ENCODE measurements around the gene NELFA. TPM values are rescaled to one million over a fixed set of nuclear protein-coding genes. Genes with fewer than 3 reads are reported as not detected.

Gene NELFA
- total and polyA plus RNA-seq, 4 donors = 5.8 to 27.4 (median 19.7) TPM

DNA sequence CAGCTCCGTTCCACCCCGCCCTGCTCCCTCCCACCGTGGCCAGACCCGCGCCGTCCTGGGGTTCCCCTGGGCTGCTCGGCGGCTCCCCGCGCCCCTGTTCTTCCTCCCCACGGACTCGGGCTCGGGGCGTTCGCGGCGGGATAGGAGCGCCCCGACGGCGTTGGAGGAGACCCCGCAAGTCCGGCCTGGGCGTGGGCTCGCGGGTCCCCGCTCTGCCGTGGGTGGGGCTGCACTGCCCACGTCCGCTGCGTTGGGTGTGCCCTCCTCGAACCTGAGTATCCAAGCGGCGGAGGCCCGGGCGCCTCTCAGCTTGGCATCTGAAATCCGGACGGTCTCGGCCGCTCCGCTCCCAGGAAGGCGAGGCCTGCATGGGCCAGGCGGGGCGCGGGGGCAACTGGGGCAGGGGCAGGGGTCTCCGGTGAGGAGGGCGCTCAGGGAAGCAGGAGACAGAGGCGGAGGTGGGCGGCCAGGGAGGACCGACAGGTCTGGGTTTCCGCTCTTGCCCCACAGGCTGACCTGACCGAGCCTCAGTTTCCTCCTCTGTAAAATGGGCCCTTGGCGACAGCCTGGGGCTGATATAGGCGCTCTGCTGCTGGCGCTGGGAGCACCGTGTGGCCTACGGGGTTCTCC is 38.4 kb upstream of the NELFA start:
- Histone ChIP-seq H3K4me1 (ENCODE audit: control insufficient read depth in 1 of 2, insufficient read depth in 2 of 2, low read length in 2 of 2) (no peaks in the 10 kb centered on the region), H3K4me3 (ENCODE audit: low read length in 2 of 2) (no peak overlapping the region), H3K36me3 (ENCODE audit: control insufficient read depth in 1 of 2, insufficient read depth in 2 of 2, low read length in 1 of 2) (no peaks in the 10 kb centered on the region), H3K27me3 (ENCODE audit: control insufficient read depth in 1 of 2, insufficient read depth in 2 of 2, low read length in 1 of 2) (no peaks in the 10 kb centered on the region), H3K27ac (ENCODE audit: low read depth in 1 of 2, low read length in 2 of 2) (no peak overlapping the region), H3K9me3 (ENCODE audit: control insufficient read depth, low read length) (no peaks in the 10 kb centered on the region)
- WGBS, 2 donors = 41 to 42% methylated on average over 50 to 57 of the region's 57 CpGs
- ATAC-seq (ENCODE audit: low FRiP score) = peak; percentile 5
- peak in 1 of 2 donors; percentile 73 for DNase-seq
- intact Hi-C loops (cut with DNase I) = no loop called here

DNA sequence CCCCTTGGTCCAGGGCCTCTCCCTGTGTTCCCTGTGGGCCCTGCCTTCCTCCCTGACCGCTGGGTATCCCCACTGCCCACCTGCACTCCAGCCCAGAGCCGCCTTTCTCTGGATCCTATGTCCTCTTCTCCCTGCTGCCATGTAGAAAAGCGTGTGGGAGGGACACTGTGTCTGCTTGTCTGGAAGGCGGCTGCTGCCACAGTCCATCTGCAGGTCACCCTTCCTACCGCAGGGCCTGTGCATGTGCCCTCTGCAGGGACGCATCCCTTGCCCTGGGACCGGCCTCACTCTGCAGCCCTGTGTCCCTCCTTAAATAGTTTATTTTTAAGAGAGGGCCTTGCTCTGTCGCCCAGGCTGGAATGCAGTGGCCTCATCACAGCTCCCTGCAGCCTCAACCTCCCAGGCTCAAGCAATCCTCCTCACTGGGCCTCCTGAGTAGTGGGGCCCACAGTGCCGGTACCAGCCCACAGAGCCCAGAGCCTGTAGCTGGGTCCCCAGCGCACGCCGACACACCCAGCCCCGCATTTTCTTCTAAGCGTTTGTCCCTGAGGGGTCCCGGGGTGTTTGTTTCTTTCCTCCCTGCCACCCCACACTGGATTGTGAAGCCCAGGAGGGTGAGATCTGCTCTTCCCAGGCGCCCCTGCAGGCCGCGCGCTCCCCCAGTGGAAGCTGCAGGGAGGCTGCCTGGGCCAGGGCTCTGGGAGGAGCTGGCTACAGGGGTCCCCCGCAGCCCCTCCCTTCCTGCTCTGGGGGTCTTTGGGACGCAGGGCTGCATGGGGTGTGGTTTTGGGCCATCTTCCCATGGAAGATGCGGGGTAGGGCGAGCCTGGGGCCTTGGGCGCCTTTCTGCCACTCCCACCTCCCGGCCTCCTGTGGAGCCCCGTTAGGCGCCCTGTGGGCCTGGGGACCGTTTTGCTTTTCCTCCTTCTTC is 37.5 kb upstream of the NELFA start:
- 71 to 77% methylated on average over 27 to 28 of the region's 28 CpGs for WGBS, 2 donors
- Histone ChIP-seq H3K4me1 (ENCODE audit: control insufficient read depth in 1 of 2, insufficient read depth in 2 of 2, low read length in 2 of 2) (no peaks in the 10 kb centered on the region), H3K27me3 (ENCODE audit: control insufficient read depth in 1 of 2, insufficient read depth in 2 of 2, low read length in 1 of 2) (no peaks in the 10 kb centered on the region), H3K4me3 (ENCODE audit: low read length in 2 of 2) (no peak overlapping the region), H3K9me3 (ENCODE audit: control insufficient read depth, low read length) (no peaks in the 10 kb centered on the region), H3K27ac (ENCODE audit: low read depth in 1 of 2, low read length in 2 of 2) (no peak overlapping the region), H3K36me3 (ENCODE audit: control insufficient read depth in 1 of 2, insufficient read depth in 2 of 2, low read length in 1 of 2) (no peaks in the 10 kb centered on the region)
- intact Hi-C loops (cut with DNase I) = no loop called here
- ATAC-seq (ENCODE audit: low FRiP score) = no peak
- DNase-seq = peak in 1 of 2 donors; percentile 59

DNA sequence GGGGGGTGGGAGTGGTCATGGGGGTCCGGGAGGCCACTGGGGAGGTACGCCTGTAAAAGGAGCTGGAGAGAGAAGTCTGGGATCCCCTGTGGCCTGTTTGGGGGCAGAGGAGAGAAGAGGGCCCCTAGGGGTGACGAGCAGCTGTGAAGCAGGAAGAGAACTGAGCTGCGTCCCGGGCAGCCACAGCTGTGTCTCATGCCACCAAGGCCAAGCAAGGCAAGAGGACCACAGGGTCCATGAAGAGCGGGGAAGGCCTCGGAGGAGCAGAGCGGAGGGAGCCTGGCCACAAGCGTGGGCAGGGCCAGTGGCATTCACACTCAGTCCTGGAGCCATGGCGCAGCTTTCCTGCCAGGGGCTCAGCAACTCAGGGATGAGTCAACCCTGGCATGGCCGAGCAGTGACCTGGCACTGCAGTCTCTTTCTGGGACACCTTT is 36.8 kb upstream of the NELFA start:
- DNase-seq (peak in 1 of 2 donors; percentile 46), ATAC-seq (ENCODE audit: low FRiP score) (no peak)
- WGBS, 2 donors = 88 to 94% methylated on average over 11 of the region's 11 CpGs
- no peak overlapping the region for H3K4me3 ChIP-seq (ENCODE audit: low read length in 2 of 2)
- H3K9me3 ChIP-seq (ENCODE audit: control insufficient read depth, low read length) = no peaks in the 10 kb centered on the region
- H3K4me1 ChIP-seq (ENCODE audit: control insufficient read depth in 1 of 2, insufficient read depth in 2 of 2, low read length in 2 of 2) = no peaks in the 10 kb centered on the region
- no peak overlapping the region for H3K27ac ChIP-seq (ENCODE audit: low read depth in 1 of 2, low read length in 2 of 2)
- H3K27me3 ChIP-seq (ENCODE audit: control insufficient read depth in 1 of 2, insufficient read depth in 2 of 2, low read length in 1 of 2) = no peaks in the 10 kb centered on the region
- intact Hi-C loops (cut with DNase I) = no loop called here
- H3K36me3 ChIP-seq (ENCODE audit: control insufficient read depth in 1 of 2, insufficient read depth in 2 of 2, low read length in 1 of 2) = no peaks in the 10 kb centered on the region

DNA sequence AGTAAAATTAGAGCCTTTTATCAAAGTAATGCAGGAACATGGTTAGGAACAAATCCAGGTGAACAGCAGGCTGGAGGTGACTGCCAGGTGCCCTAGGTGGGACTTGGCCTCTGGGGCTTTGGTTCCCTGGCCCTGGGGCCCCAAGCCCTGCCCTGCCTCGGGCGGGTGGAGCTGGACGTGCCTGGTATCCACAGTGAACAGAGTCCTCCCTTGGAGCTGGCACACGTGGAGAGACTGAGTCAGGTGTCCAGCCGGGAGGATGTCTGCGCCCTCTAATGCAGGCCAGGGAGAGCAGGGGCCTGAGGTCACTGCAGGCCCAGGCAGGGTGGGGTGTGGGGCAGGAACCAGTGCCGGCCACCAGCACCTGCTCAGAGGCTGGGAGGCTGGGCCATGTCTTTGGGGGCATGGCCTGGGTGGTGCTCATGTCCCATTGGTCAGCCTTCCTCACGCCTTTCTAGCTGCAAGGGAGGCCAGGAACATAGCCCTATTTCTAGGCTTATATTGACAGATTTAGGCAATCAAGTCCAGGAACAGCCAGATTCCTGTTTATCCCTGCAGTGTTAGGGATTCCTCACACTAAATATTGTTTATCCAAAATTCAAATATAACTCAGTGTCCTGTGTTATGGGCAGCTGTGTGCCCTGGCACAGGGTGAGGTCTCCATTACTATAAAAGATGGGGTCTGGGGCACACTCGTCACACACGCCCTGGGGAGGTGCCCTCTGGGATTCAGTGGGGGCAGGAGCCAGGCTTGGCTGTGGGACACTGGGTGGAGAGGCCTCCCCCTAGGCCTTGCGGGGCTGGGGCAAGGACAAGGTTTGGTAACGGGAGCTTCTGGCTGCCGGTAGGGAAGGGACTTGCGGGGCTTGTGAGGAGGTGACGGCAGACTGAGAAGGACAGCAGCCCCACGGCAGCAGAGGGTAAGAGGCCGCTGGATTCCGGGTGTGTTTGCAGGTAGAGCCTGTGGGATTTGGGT is 36.1 kb upstream of the NELFA start:
- H3K27ac ChIP-seq (ENCODE audit: low read depth in 1 of 2, low read length in 2 of 2) = no peak overlapping the region
- WGBS, 2 donors = 90 to 94% methylated on average over 18 of the region's 18 CpGs
- H3K9me3 ChIP-seq (ENCODE audit: control insufficient read depth, low read length) = no peaks in the 10 kb centered on the region
- peak in 1 of 2 donors; percentile 51 for DNase-seq
- H3K27me3 ChIP-seq (ENCODE audit: control insufficient read depth in 1 of 2, insufficient read depth in 2 of 2, low read length in 1 of 2) = no peaks in the 10 kb centered on the region
- no peak overlapping the region for H3K4me3 ChIP-seq (ENCODE audit: low read length in 2 of 2)
- no peaks in the 10 kb centered on the region for H3K4me1 ChIP-seq (ENCODE audit: control insufficient read depth in 1 of 2, insufficient read depth in 2 of 2, low read length in 2 of 2)
- intact Hi-C loops (cut with DNase I) = no loop called here
- H3K36me3 ChIP-seq (ENCODE audit: control insufficient read depth in 1 of 2, insufficient read depth in 2 of 2, low read length in 1 of 2) = no peaks in the 10 kb centered on the region
- ATAC-seq (ENCODE audit: low FRiP score) = no peak

DNA sequence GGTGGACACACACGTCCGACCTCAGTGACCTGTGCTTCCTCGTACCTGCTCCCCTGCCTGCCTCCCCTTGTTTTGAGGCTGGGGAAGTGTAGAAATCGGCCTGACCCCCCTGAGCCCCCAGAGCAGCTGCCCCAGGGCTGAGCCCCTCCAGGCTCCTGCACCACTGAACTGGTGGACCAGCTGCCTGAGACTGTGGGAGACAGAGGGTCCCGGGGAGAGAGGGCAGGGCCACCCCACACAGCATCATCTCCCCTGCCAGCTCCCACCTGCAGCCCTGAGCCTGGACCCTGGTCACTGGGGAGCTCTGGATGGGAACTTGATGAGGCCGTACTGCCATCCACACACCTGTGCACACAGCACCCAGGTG is 35.3 kb upstream of the NELFA start:
- Histone ChIP-seq H3K9me3 (ENCODE audit: control insufficient read depth, low read length) (no peaks in the 10 kb centered on the region), H3K4me1 (ENCODE audit: control insufficient read depth in 1 of 2, insufficient read depth in 2 of 2, low read length in 2 of 2) (no peaks in the 10 kb centered on the region), H3K27ac (ENCODE audit: low read depth in 1 of 2, low read length in 2 of 2) (no peak overlapping the region), H3K4me3 (ENCODE audit: low read length in 2 of 2) (no peak overlapping the region), H3K27me3 (ENCODE audit: control insufficient read depth in 1 of 2, insufficient read depth in 2 of 2, low read length in 1 of 2) (no peaks in the 10 kb centered on the region), H3K36me3 (ENCODE audit: control insufficient read depth in 1 of 2, insufficient read depth in 2 of 2, low read length in 1 of 2) (no peaks in the 10 kb centered on the region)
- peak in 1 of 2 donors; percentile 53 for DNase-seq
- intact Hi-C loops (cut with DNase I) = no loop called here
- ATAC-seq (ENCODE audit: low FRiP score) = no peak
- WGBS, 2 donors = 89% methylated on average over 6 of the region's 6 CpGs

DNA sequence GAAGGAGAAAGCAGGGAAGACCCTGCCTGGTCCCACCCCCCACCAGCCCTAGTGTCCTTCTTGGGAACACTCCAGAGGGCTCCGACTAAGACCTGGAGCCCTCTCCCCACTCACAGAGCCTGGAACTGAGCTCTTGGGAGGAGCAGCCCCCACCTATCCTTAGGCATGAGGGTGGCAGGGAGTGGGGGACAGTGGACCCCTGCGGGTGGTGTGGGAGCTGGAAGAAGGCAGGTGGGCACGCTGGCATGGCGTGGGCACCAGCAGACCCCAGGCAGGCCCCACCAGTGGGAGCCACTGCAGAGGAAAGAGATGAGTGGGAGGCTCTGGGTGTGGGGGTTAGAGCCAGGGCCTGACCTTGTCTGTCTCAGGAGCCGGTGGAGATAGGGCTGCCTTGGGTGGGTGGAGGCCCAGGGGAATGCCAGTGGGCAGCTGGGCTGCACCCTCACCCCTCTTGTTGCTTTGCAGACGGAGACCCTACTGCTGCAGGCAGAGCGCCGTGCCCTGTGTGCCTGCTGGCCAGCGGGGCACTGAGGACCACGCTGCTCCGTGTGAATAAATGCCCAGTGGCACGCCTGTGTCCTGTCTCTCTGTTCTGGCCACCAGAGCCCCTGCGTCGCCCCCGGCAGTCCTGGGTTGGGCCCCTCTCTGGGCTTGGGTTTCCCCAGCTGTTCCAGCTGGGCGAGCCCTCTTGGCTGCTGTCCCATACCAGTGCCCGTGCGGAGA is 34.8 kb upstream of the NELFA start:
- H3K27ac ChIP-seq (ENCODE audit: low read depth in 1 of 2, low read length in 2 of 2) = no peak overlapping the region
- 92 to 93% methylated on average over 18 of the region's 18 CpGs for WGBS, 2 donors
- H3K4me1 ChIP-seq (ENCODE audit: control insufficient read depth in 1 of 2, insufficient read depth in 2 of 2, low read length in 2 of 2) = no peaks in the 10 kb centered on the region
- no peaks in the 10 kb centered on the region for H3K9me3 ChIP-seq (ENCODE audit: control insufficient read depth, low read length)
- DNase-seq (no peak), ATAC-seq (ENCODE audit: low FRiP score) (no peak)
- no peaks in the 10 kb centered on the region for H3K27me3 ChIP-seq (ENCODE audit: control insufficient read depth in 1 of 2, insufficient read depth in 2 of 2, low read length in 1 of 2)
- no peaks in the 10 kb centered on the region for H3K36me3 ChIP-seq (ENCODE audit: control insufficient read depth in 1 of 2, insufficient read depth in 2 of 2, low read length in 1 of 2)
- H3K4me3 ChIP-seq (ENCODE audit: low read length in 2 of 2) = no peak overlapping the region
- intact Hi-C loops (cut with DNase I) = no loop called here

DNA sequence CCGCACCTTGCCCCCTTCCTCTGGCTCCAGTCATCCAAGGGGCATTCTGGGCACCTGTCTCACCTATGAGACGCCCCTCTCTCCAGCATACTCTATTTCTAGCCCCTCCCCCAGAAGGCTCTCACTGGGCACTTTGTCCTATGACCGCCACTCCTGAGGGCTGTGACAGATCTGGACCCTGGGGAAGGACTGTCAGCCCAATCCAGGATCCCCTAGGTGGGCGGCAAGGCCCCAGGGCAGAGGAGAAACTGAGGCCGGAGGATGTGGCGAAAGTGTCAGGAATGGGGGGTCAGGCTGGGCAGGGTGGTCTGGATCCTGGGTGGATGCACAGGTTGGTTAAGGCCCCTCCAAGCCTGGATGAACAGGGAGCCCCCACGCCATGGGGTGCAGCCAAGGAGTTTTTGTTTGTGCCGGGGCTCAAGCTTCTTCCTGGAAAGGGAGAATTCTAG is 34.2 kb upstream of the NELFA start:
- intact Hi-C loops (cut with DNase I) = no loop called here
- Histone ChIP-seq H3K4me3 (ENCODE audit: low read length in 2 of 2) (no peak overlapping the region), H3K9me3 (ENCODE audit: control insufficient read depth, low read length) (no peaks in the 10 kb centered on the region), H3K27ac (ENCODE audit: low read depth in 1 of 2, low read length in 2 of 2) (no peak overlapping the region), H3K27me3 (ENCODE audit: control insufficient read depth in 1 of 2, insufficient read depth in 2 of 2, low read length in 1 of 2) (no peaks in the 10 kb centered on the region), H3K4me1 (ENCODE audit: control insufficient read depth in 1 of 2, insufficient read depth in 2 of 2, low read length in 2 of 2) (no peaks in the 10 kb centered on the region), H3K36me3 (ENCODE audit: control insufficient read depth in 1 of 2, insufficient read depth in 2 of 2, low read length in 1 of 2) (no peaks in the 10 kb centered on the region)
- ATAC-seq (ENCODE audit: low FRiP score) (no peak), DNase-seq (no peak)
- WGBS, 2 donors = 85 to 88% methylated on average over 8 of the region's 8 CpGs

Data from aorta (tissue), 5 donors.